ENCODE results near the gene PRDM12.

DNA sequence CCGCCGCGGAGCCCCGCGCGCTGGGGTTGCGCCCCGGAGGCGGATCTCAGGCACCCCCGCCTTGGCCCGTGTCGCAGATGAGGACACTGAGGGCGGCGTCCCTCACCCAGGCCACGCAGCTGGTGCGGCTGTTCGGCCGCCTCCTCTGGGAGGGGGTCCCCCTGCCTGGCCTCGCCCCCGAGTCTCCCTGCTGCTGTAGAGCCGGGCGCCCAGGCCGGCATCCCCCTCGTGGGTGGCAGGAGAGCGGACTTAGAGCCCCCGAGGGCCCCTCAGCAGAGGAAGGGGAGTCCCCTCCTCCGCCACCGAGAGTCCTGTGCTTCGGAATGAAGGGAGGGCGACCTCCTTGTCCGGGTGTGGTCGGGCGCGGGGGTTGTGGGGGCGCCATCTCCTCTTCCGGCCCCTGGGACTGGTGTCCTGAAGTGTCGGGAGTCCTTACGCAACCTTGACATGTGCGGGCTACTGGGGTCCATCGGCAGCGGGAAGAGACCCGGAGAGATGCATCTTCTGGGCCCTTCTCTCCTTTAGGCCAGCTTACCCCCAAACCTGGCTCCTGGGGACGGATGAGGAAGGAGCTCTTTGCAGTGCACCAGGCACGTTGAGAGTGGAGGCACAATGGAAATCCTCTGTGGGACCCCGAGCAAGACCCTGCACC, 17.5 kb downstream of the PRDM12 start:
- TF ChIP-seq POLR2A (IDR thresholded peaks at IDR 0.05; ENCODE audit: extremely low read depth, insufficient read length), result no peak
- TF ChIP-seq, protein P1, sequence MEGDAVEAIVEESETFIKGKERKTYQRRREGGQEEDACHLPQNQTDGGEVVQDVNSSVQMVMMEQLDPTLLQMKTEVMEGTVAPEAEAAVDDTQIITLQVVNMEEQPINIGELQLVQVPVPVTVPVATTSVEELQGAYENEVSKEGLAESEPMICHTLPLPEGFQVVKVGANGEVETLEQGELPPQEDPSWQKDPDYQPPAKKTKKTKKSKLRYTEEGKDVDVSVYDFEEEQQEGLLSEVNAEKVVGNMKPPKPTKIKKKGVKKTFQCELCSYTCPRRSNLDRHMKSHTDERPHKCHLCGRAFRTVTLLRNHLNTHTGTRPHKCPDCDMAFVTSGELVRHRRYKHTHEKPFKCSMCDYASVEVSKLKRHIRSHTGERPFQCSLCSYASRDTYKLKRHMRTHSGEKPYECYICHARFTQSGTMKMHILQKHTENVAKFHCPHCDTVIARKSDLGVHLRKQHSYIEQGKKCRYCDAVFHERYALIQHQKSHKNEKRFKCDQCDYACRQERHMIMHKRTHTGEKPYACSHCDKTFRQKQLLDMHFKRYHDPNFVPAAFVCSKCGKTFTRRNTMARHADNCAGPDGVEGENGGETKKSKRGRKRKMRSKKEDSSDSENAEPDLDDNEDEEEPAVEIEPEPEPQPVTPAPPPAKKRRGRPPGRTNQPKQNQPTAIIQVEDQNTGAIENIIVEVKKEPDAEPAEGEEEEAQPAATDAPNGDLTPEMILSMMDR (IDR thresholded peaks at IDR 0.05; ENCODE audit: low read depth, low read length), result no peak
- TF ChIP-seq, protein P2, sequence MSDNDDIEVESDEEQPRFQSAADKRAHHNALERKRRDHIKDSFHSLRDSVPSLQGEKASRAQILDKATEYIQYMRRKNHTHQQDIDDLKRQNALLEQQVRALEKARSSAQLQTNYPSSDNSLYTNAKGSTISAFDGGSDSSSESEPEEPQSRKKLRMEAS (IDR thresholded peaks at IDR 0.05; ENCODE audit: low read depth, low read length), result peak; percentile 44; the same call in 1 of the 2 replicates
- peak; percentile 49 for TF ChIP-seq MYC (IDR thresholded peaks at IDR 0.05; ENCODE audit: low read depth, low read length)

Measured in NB4 (cell line).